Measurements from ENCODE around the gene MACROD1. TPM values are rescaled to one million over a fixed set of nuclear protein-coding genes. Genes with fewer than 3 reads are reported as not detected.

The MACROD1 gene
- total and polyA plus RNA-seq, 10 of the 15 experiments (the other 5 are each of a cell fraction or from before 2014, with no cell fraction given): 1.2 to 22.7 (median 11.3) TPM; not detected in 1

DNA sequence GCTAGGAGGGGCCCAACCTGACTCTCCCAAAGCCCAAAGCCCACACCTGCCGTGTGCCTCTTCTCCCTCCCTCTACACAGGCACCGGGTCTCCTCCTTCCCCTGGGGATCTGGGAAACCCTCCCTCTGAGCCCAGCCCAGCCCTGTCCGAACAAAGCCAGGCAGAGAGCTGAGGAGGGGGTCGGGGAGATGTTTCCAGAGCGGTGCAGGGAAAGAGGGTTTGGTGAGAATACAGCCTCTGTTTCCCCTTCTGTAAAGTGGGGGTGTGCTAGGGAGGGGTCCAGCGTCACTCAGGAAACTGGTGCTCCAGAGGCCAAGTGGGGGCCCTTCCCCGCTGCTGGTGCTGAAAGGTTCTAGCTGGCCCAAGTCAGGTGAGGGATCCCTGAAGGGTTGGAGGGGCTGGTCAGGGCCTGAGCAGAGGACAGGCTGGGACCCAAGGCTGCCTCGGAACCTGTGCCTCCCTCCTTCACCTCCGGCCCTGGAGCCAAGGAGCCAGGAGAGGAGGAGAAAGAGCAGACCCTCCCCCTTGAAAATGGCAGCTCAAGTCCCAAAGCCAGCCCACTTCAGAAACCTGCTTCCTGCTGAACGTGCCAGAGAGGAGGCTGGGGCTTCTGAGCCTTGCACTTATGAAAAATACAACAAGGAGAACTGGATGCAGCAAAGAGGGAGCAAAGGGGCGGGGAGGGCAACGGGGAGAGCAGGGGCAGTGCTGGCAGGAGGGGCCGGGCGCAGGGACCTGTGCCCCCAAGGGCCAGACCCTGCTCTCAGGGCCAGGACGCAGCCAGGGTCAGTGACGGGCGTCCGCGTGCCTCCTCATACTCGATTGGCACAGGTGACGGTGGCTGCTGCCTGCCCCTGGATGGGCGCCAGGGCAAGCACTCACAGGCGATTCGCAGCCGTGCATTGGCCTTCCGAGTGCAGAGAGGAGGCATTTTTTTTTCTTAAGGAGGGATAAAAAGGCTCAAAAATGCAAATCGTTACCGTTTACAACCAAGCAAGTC, 43.2 kb downstream of the MACROD1 start:
- POLR2A ChIA-PET: no interaction called here
- Histone ChIP-seq H2AFZ (ENCODE audit: control insufficient read depth, low read depth, low read length) (no peak overlapping the region), H3K4me1 (ENCODE audit: control insufficient read depth, insufficient read depth, low read length) (no peaks in the 10 kb centered on the region), H3K9ac (ENCODE audit: control insufficient read depth, insufficient read depth, low read length) (no peak overlapping the region), H3K27ac (ENCODE audit: control insufficient read depth, insufficient read depth) (no peak overlapping the region), H3K79me2 (ENCODE audit: control insufficient read depth, insufficient read depth, low read length) (no peaks in the 10 kb centered on the region), H3K4me3 (no peak overlapping the region), H4K20me1 (ENCODE audit: control insufficient read depth, insufficient read depth) (no peaks in the 10 kb centered on the region), H3K36me3 (ENCODE audit: control insufficient read depth in 2 of 2, insufficient read depth in 2 of 2, low read length in 1 of 2) (no peaks in the 10 kb centered on the region), H3K9me3 (replicated peaks; ENCODE audit: control insufficient read depth, insufficient read depth, low read length) (no peaks in the 10 kb centered on the region), H3K4me2 (ENCODE audit: control insufficient read depth, insufficient read depth) (no peak overlapping the region), H3K27me3 (replicated peaks in 1 of 2; ENCODE audit: control insufficient read depth in 2 of 2, insufficient read depth in 2 of 2, low read length in 1 of 2) (no peaks in the 10 kb centered on the region; a peak in 1 of 4 replicates)
- RAD21 ChIA-PET (ENCODE audit: unreplicated experiment): no interaction called here
- SMC1A ChIA-PET (ENCODE audit: uncharacterized antibody, unreplicated experiment): no interaction called here
- in situ Hi-C loops (cut with MboI) (no loop called here), intact Hi-C loops (cut with micrococcal nuclease; ENCODE audit: unreplicated experiment) (no loop called here)
- FAIRE-seq: no peak
- 36% methylated on average over 26 of the region's 28 CpGs for WGBS (ENCODE audit: insufficient coverage, insufficient replicate concordance, low lambda C conversion rate, missing lambda C conversion rate)
- CTCF ChIA-PET: no interaction called here
- no TSS peak for BruUV-seq (replicated peaks)
- no peak for ATAC-seq
- no peak for DNase-seq (ENCODE audit: low read depth, low spot score)
- TF ChIP-seq NFYB (IDR thresholded peaks at IDR 0.05; ENCODE audit: insufficient read depth, low read depth, low read length) (no peak), JUND (IDR thresholded peaks at IDR 0.05; ENCODE audit: low read depth, low read length) (no peak), SUPT20H (IDR thresholded peaks at IDR 0.05; ENCODE audit: borderline replicate concordance, control insufficient read depth, low read depth, low read length) (no peak), SMAD1 (IDR thresholded peaks at IDR 0.05; ENCODE audit: low read depth, partially characterized antibody) (no peak), POLR2AphosphoS5 (IDR thresholded peaks at IDR 0.05; ENCODE audit: low read length) (no peak), CBFB (IDR thresholded peaks at IDR 0.05; ENCODE audit: low read depth) (no peak), CEBPB (IDR thresholded peaks at IDR 0.05; ENCODE audit: borderline replicate concordance in 1 of 2, low read depth in 2 of 2, low read length in 2 of 2) (no peak), KLF5 (IDR thresholded peaks at IDR 0.05; ENCODE audit: partially characterized antibody) (no peak), MEF2A (IDR thresholded peaks at IDR 0.05; ENCODE audit: insufficient read depth, low read depth, low read length) (no peak), SMAD5 (IDR thresholded peaks at IDR 0.05; ENCODE audit: low read depth) (no peak)
- TF ChIP-seq, protein P1, sequence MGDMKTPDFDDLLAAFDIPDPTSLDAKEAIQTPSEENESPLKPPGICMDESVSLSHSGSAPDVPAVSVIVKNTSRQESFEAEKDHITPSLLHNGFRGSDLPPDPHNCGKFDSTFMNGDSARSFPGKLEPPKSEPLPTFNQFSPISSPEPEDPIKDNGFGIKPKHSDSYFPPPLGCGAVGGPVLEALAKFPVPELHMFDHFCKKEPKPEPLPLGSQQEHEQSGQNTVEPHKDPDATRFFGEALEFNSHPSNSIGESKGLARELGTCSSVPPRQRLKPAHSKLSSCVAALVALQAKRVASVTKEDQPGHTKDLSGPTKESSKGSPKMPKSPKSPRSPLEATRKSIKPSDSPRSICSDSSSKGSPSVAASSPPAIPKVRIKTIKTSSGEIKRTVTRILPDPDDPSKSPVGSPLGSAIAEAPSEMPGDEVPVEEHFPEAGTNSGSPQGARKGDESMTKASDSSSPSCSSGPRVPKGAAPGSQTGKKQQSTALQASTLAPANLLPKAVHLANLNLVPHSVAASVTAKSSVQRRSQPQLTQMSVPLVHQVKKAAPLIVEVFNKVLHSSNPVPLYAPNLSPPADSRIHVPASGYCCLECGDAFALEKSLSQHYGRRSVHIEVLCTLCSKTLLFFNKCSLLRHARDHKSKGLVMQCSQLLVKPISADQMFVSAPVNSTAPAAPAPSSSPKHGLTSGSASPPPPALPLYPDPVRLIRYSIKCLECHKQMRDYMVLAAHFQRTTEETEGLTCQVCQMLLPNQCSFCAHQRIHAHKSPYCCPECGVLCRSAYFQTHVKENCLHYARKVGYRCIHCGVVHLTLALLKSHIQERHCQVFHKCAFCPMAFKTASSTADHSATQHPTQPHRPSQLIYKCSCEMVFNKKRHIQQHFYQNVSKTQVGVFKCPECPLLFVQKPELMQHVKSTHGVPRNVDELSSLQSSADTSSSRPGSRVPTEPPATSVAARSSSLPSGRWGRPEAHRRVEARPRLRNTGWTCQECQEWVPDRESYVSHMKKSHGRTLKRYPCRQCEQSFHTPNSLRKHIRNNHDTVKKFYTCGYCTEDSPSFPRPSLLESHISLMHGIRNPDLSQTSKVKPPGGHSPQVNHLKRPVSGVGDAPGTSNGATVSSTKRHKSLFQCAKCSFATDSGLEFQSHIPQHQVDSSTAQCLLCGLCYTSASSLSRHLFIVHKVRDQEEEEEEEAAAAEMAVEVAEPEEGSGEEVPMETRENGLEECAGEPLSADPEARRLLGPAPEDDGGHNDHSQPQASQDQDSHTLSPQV (IDR thresholded peaks at IDR 0.05): no peak
- TF ChIP-seq, protein P2, sequence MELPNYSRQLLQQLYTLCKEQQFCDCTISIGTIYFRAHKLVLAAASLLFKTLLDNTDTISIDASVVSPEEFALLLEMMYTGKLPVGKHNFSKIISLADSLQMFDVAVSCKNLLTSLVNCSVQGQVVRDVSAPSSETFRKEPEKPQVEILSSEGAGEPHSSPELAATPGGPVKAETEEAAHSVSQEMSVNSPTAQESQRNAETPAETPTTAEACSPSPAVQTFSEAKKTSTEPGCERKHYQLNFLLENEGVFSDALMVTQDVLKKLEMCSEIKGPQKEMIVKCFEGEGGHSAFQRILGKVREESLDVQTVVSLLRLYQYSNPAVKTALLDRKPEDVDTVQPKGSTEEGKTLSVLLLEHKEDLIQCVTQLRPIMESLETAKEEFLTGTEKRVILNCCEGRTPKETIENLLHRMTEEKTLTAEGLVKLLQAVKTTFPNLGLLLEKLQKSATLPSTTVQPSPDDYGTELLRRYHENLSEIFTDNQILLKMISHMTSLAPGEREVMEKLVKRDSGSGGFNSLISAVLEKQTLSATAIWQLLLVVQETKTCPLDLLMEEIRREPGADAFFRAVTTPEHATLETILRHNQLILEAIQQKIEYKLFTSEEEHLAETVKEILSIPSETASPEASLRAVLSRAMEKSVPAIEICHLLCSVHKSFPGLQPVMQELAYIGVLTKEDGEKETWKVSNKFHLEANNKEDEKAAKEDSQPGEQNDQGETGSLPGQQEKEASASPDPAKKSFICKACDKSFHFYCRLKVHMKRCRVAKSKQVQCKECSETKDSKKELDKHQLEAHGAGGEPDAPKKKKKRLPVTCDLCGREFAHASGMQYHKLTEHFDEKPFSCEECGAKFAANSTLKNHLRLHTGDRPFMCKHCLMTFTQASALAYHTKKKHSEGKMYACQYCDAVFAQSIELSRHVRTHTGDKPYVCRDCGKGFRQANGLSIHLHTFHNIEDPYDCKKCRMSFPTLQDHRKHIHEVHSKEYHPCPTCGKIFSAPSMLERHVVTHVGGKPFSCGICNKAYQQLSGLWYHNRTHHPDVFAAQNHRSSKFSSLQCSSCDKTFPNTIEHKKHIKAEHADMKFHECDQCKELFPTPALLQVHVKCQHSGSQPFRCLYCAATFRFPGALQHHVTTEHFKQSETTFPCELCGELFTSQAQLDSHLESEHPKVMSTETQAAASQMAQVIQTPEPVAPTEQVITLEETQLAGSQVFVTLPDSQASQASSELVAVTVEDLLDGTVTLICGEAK (IDR thresholded peaks at IDR 0.05; ENCODE audit: borderline replicate concordance): no peak
- TF ChIP-seq, protein P3, sequence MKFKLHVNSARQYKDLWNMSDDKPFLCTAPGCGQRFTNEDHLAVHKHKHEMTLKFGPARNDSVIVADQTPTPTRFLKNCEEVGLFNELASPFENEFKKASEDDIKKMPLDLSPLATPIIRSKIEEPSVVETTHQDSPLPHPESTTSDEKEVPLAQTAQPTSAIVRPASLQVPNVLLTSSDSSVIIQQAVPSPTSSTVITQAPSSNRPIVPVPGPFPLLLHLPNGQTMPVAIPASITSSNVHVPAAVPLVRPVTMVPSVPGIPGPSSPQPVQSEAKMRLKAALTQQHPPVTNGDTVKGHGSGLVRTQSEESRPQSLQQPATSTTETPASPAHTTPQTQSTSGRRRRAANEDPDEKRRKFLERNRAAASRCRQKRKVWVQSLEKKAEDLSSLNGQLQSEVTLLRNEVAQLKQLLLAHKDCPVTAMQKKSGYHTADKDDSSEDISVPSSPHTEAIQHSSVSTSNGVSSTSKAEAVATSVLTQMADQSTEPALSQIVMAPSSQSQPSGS (IDR thresholded peaks at IDR 0.05; ENCODE audit: low read length): no peak

All from GM12878 (cell line).